Dermis microvascular lymphatic vessel endothelial cell (primary cell): Measurements from ENCODE around the gene STXBP5. TPM values are rescaled to one million over a fixed set of nuclear protein-coding genes. Genes with fewer than 3 reads are reported as not detected.
A peak's percentile ranks its signal among the peaks of the same experiment; 100 is the strongest.

ENCODE experiments used
- DNase-seq, 2 donors: peaks; one replicate each; pipeline versions ENCODE4 v3.0.0 to v3.0.0-alpha.2; 2010; ENCODE audit warnings: low read depth in 2 of 2
- total RNA-seq: library from RNA; depleted of rRNA; stranded (reverse); fragments of >200 nt; gene quantifications from 2 replicates; pipeline ENCODE4 v1.2.1, GENCODE V29; 2014

The STXBP5 gene
- total RNA-seq, 1 donor from 2014 or later, result 15.1 TPM

DNA sequence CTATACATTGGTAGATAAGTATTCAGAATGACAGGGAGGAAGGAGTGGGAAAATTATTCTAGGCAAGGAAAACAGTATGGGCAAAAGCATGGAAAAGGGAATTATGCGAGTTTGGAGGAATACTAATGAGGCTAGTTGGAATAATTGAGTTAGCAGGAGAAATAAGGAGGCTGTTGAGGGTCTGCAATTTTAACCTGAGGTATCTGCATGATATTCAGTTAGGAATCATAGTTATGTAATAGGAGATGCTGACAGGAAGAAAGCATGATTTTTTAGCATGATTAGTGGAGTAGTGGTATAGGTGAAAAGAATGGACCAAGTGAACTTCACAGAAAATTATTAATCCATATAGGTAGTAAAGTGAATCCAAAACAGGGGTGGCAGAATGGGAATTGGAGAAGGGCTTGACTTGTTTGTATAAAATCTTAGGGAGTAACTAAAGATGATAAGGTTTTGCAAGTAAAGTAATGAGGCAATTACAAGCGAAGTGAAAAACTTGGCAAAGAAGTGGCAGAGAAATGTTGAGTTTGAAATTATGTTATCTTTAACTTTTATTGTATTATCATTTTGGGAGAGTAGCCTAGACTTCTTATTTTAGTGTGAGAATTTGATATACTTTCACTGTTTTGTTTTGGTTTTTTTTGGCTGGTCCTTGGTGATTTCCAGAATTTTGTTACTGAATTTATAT is 5.7 kb downstream of the STXBP5 start:
- DNase-seq, result no peak

DNA sequence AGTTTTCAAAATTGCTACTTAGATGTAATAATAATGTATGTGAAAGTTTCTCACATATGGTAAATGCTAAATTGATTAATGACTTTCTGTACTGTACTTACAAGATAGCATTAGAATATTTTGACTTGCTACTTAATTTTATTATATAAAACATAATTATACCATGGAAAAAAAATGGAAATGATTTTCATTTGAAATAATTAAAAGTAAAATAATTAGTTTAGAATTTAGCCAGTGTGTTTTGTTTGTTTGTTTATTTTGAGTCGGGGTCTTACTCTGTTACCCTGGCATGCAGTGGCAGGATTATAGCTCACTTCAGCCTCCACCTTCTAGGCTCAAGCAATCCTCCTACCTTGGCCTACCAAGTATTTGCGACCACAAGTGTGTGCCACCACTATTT is 7.1 kb downstream of the STXBP5 start:
- no peak for DNase-seq

DNA sequence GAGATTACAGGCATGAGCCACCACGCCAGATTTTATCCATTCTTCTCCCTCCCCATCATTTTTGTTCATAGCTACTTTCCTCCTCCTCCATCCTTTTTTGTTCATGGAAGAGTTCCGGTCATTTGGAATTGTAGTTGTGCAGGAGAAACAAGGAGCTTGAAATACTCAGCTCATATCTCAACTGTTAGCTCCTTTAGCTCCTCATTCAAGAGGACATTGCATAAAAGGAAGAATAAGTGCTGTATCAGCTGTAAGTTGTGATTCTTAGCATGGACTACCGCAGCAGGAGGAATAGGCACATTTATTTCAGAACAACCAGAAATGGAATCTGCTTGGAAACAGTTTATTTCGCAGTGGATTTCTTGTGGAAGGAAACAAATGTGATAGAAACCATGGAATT is 7.6 kb downstream of the STXBP5 start:
- DNase-seq, result no peak

DNA sequence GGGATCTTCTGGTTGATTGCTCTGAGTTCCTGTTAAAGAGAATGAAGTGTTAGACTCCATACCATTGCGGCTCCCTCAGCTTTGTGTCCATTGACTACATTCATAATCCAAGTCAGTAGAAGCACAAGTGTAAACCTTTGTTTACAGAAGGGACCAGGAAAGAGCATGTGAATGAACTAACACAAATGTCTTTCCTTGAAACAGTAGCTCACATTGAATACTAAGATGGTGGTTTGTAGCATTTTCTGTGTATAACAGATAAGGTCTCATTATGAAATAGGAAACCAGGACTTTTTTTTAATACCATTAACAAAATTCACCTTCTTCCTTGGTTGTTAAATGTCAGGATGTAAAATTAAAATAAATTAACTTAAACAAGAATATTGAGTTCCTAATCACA is 8.4 kb downstream of the STXBP5 start:
- no peak for DNase-seq

DNA sequence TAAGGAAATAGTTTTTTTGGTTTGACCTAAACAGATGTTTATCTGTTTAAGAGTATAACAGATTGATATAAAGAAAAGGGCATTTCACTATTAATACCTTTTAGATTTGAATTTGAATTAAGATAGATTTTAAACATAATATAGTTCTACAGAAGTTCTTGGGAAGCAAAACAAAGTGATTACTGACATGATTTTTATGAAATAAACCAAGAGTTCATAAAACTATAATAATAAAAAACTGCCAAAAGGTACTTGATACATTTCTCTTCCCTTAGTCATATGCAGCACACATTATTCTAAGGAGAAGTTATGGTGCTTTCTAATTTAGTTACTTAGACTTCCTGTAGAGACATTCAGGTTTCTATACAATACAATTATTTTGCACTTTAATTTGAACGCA is 9.6 kb downstream of the STXBP5 start:
- no peak for DNase-seq

DNA sequence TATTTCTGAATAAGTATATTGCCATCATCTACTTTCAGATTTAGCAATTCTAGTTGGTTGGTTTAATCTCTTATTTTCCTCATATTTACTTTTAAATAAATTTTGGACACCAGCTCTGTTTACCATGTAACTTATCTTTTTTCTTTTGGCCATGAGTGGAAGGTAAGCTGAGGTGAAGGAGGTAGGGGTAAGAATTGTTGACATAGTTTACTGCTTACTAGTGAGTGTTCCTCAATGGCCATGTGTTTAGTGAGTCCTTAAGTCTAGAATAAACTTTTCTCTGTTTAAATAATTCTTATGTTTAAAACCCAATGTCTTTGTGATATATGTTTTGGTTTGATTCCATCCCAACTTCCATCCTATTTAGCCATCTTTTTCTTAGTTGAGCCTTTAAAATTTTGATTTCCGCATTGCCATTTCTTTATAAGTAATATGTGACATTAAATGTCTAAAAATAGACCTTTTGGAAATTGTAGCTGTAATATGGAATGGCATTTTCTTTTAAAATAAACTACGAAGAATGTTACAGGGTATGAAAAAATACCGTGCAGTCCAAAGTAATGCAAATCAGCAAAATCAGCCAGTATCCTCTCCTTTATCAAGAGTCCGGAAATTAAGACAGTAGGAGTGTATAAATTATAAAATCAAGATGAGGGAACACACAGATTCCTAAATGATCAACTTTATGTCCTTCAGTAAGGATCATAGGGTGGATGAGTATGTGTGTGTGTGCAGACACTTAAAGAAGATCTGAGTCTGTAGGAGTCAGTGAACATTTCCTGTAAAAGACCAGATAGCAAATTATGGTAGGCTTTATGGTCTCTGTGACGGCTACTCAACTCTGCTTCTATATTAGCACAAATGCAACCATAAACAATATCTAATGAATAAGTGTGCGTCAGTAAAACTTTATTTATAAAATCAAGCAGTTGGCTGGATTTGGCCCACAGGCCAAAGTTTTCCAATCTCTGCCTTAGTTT is 10.3 kb downstream of the STXBP5 start:
- no peak for DNase-seq

DNA sequence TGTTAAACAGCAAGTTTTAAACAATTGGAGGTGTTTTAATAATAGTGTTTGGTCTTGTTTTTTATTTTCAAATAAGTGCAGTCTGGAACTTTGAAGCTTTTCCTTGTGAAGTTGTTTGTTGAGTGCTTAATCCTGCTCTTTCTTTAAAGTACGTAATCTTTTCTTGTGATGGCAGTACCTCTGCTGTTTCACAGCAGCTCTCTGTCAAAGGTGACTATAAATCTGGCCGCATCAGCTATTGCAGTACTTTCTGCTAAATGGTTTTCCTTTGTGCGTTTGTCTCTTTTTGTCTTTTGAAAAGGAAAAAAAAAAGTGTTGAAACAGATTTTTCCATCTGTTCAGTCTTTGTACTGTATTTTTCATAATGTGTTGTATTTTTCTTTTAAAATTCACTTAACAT is 12.7 kb downstream of the STXBP5 start:
- no peak for DNase-seq

DNA sequence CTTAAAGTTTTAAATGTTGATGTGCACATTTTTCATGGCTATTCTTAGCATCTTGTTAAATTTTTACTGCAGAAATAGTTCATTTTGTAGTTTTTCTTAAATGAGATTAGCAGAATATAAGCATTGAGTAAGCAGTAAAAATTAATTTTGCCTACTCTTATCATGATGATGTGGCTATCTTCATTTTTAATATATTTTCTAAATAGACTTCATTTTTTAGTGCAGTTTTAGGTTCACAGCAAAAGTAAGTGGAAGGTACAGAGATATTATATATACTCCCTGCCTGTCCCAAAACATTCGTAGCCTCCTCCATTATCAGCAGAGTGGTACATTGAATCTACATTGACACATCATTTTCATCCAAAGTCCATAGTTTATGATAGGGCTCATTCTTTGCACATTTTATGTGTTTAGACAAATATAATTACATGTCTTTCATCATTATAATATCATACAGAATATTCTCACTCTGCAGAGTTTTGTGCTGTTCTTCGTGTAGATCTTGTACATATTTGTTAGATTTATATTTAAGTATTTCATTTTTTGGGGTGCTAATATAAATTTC is 13.7 kb downstream of the STXBP5 start:
- DNase-seq, result no peak

DNA sequence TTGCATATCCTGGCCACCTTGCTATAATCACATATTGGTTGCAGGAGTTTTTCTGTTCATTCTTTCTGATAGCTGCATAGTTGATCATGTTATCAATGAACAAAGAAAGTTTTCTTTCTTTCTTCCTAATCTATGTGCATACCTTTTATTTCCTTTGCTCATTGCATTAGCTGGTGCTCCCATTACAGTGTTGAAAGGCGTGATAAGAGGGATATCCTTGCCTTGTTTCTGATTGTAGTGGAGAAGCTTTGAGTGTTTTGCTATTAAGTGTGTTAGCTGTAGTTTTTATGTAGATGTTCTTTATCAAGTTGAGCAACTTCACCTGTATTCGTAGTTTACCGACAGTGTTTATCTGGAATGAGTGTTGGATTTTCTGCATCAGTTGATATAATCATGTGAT is 14.6 kb downstream of the STXBP5 start:
- DNase-seq, result no peak

DNA sequence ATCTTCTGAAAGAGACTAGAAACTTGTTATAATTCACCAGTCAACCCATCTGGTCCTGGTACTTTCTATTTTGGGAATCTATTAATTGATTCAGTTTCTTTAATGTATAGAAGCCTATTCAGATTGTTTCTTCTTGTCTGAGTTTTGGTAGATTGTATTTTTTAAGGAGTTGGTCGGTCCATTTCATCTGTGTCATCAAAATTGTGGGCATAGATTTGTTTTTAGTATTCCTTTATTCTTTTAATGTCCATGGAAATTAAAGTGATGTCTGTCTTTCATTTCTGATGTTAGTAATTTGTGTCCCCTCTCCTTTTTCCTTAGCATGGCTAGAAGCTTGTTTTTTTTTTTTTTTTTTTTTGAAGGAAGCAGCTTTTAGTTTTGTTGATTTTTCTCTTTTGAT is 15.2 kb downstream of the STXBP5 start:
- no peak for DNase-seq

DNA sequence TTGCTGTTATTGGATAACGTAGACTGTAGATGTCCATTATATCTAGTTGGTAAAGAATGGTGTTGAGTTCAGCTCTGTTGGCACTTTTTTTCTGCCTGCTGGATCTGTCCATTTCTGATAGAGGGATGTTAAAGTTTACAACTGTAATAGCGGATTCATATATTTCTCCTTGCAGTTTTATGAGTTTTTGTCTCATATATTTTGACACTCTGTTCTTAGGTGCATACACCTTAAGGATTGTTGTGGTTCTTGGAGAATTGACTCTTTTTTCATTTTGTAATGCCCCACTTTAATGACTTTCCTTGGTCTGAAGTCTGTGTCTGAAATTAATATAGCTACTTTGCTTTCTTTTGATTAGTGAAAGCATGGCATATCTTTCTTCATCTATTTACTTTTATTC is 16.1 kb downstream of the STXBP5 start:
- no peak for DNase-seq

DNA sequence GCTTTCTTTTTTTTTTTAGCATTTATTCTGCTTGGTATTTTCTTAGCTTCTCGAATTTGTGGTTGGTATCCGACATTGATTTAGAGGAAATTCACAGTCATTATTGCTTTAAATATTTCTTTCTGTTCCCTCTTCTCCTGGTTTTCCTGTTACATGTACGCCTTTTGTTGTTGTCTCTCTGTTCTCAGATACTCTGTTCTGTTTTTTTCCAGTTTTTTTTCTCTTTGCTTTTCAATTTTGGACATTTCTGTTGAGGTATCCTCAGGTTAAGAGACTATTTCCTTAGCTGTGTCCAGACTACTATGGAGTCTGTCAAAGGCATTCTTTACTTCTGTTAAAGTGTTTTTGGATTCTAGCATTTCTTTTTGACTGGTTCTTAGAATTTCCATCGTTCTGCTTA is 17.5 kb downstream of the STXBP5 start:
- DNase-seq, result no peak

DNA sequence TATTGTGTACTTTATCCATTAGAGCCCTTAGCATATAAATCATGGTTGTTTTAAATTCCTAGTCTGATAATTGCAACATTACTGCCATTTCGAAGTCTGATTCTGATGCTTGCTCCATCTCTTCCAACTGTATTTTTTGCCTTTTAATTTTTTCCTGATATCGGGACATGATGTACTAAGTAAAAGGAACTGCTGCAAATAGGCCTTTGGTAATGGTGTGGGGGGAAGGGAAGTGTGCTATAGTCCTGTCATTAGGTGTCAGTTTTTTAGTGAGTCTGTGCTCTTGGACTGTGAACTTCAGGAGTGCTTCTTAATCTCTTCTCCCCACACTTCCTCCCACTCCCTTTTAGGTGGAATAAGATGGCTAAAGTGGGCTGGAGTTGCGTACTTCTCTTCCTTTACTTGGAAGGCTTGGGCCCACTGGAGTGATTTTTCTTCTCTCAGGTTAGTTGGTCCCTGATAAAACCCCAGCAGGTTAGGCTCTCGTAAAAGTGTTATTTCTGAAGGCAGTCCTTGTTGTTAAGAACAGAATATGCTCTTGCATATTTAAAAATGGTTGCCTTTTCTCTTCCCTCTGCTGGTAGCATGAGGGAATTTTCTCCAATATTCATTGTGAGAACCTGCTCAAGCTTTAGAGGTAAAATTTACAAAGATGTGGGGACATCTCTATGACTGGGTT is 18.1 kb downstream of the STXBP5 start:
- DNase-seq, result peak in 1 of 2 donors; percentile 32

DNA sequence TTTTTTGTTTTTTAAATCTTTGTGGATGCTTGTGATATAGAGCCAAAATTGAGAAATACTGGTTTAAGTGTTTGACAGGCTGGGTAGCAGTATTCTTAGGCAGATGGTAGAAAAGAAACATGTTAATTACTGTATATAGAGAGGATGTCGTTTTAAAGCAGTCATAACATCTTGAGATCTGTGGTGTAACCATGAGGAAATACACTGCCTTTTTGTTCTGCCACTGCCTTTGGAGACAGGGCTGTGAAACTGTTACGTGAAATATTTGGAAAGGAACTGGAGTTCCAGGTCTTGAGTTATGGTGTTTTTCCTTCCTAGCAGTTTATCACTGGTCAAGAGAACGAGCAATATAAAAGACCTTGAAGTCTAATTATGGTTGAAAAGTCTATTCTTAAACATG is 19.5 kb downstream of the STXBP5 start:
- DNase-seq, result no peak

DNA sequence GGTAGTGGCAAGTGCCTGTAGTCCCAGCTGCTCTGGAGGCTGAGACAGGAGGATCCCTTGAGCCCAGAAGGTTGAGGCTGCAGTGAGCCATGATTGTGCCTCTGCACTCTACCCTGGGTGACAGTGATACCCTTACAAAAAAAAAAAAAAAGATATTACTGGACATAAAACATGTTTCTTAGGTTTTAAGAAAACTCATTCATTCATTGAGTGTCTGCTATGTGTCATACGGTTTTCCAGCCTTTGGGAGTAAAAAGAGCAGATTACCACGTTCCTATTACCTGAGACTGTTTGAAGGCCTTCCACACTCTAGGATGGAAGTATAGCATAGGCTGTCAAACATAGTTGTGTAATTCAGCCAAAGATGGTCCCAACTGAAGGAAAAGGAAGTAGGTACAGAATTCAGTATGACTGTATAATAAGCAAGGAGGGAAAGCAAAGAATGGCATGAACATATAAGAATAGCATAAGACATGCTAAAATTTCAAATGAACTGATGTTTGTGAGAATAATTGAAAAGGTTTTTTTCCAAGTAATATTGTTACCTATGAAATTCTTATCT is 22.0 kb downstream of the STXBP5 start:
- DNase-seq, result no peak

DNA sequence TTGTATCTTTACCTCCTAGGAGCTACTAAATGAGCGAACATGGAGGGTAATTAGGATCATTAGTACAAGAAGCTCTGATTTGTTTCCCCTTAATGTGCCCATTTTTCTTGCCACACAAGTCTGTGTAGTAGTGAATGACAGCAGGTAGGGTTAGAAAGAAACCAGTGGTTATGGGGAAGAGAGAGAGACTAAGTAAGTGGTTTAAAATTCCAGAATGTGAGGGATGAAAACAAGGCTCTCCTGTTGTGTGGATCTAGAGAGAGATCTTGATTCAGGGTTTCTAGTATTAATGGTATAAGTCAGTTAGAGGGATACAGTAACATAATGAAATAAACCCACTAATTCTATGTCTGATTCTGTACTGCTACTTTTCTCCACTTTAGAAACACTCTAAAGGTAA is 22.7 kb downstream of the STXBP5 start:
- no peak for DNase-seq

DNA sequence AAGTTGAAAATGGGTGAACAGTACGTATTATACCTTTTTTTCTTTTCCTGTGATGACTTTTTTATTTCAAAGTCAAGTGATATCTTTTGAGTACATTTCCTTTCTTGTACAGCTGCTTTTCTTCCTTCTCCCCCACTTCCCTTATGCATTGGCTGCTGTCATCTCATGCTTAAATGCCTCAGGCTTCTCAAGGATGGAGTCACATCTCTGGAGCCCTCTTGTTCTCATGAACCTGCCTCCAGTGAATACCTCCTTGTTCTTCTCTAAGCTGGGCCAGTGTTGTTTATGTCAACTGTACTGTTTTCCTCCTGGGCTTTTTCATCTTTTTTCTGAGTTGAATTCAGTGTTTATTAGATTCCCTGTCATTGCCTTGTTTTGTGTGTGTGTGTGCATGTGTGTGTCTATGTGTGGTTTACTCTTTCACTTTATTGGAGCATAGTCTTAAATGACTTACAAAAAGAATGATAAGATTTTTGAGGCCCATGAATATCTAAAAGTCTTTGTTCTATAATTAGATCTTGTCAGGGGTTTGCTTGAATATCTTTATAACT is 23.6 kb downstream of the STXBP5 start:
- DNase-seq, result no peak

DNA sequence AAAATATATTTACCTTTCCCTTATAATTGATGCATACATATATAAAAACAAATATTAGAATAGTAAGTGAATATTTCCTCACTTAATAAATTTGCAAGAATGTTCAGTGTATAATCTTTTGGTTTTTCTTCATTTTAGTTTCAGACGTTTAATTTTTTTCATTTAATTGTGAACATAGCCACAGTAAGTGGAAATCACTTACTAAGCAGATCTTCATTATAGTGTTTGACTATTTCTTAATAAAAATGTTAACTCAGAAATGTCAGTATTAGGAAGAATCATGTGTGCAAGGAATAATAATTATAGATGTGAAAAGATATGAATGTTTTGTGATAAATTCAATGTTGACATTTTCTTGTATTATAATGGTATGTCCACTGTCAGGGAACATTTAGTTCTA is 27.4 kb downstream of the STXBP5 start:
- no peak for DNase-seq

DNA sequence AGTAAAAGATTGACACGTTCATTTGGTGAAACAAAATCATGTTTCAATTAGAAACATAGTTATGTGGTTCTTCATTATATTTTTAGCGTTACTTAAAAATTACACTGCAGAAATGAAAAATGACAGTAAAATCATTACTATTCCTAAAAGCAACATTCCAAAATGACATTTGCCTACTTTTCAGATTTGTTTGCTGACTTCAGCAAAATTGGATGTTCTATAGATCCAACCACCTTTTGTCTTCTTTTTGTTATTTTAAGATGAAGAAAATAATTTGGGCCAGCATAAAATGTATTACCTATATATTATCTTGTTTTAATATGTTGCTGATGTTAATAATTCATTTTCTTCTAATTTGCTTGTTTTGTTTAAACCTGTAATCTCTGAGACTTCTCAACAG is 30.5 kb downstream of the STXBP5 start:
- no peak for DNase-seq

DNA sequence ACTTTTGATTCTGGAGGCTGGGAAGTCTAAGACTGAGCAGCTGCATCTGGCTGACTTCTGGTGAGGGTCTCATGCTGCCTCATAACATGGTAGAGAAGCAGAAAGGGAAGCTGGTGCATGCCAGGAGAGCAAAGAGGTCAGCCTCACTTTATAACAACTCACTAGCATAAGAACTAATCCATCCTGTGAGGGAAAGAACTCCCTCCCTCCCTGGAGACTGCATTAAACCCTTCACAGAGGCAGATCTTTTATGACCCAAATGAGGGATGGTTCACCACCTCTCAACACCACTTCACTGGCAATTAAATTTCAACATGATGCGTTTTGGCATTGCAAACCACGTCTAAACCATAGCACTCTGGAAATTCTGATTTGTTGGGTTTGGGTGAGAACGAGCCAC is 33.9 kb downstream of the STXBP5 start:
- DNase-seq, result no peak

DNA sequence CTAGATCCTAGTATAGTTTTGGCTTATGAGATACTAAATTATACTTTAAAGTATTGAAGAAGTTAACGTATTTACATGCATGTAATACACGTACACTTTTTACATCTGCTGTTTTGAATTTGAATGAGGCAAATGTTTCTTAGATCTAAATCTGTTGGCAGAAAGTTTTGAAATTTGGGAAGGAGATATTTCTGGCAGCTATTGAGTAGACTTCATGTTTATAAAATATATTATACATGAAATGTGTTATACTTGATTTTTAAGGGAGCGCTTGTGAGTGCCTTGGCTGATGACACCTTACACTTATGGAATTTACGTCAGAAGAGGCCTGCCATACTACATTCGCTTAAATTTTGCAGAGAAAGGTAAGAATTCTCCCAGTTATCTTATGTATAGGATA is 34.7 kb downstream of the STXBP5 start:
- no peak for DNase-seq
